Amniotic stem cell (primary cell): ENCODE measurements around the gene DYNC1H1.
"Not testable (repeated sequence)": the region's sequence is repeated elsewhere in the genome, so short reads cannot be mapped to it uniquely, and the experiment has no call there.

ENCODE experiments used
- DNase-seq: peaks from one replicate; lab custom pipeline; 2025; lab: John Stamatoyannopoulos, UW

DYNC1H1 gene

DNA sequence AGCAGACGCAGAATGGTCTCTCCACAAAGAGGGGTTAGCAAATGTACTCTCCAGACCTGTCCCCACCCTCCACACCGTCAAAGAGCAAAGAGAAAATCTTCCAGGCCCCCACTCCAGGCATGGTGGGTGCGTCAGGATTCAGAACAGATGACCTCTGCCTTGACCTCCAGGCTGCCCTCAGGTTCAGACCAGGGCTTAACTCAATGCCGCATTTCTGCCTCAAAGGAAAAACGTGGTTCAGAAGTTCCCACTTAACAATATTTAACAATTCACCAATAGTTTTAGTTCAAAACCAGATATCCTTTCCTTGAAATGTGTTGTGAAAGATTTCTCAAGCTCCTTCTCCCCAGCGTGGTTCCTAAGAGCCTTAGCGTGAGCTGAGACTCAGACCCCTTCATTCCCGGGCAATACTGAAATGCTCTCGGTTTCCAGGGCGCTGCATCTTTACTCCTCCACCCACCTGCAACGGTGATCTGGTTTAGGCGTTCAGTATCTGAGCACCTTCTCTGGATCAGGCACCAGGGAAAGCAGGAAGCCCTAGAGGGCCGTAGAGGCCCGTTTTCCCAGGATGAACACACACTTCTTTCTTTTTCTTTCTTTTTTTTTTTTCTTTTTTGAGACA, 99.5 kb downstream of the DYNC1H1 start:
- DNase-seq: no peak

DNA sequence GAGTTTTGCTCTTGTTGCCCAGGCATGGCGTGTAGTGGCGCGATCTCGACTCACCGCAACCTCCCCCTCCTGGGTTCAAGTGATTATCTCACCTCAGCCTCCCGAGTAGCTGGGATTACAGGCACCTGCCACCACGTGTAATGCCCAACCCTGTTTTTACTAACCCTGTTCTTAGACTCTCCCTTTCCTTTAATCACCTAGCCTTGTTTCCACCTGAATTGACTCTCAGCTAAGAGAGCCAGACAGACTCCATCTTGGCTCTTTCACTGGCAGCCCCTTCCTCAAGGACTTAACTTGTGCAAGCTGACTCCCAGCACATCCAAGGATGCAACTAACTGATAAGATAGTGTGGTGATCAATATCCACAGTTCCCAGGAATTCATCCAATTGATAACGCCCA, 100.2 kb downstream of the DYNC1H1 start:
- DNase-seq: not testable (repeated sequence)

DNA sequence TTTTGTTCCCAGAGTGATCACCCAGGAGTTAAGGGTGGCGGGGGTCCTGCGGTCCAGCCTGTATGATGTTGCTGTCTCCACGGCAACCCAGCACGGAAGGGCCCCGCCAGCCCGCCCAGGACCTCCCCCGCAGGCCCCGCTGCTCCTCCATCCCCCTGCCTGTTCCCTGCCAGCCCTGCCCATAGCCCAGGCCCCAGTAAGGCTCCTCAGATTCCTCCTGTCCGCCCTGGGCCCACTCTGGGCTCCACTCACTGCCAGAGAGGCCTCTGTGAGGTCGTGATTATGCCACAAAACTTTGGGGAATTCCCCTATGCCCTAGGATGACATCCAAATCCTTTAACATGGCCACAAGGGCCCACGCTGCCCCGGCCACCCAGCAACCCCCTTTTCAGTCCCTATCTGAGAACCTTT, 101.7 kb downstream of the DYNC1H1 start:
- DNase-seq: no peak

DNA sequence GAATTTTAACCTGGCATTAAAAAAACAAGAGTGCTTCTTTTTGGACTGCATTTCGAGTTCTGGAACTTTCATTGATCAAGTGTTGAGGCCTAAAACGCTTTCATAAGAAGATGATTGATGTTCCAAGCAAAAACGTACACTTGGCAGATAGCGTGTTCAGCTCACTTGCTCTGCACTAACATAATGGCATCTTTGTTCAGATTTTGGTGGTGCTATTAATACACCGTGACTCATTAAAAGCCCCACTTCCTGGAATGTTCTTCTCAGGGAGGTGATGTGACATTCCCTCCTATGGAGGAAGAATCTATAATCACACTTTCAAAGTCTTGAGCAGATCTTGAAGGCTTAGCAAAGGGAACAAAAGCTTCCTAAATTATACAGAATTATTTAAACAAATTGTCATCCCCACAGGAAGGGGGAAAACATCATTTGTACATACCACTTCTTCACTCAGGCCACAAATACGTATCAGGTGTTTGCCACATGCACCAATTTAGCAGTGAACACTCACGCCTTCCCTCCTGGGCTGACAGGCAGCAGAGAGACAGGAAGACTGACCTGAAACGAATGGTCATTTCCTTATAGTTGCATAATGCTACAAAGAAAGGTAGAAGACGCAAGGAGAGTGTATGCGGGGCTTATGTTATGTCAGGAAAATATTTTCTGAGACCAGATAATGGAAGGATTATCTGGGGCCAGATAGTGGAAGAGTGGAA, 107.1 kb downstream of the DYNC1H1 start:
- DNase-seq: no peak

DNA sequence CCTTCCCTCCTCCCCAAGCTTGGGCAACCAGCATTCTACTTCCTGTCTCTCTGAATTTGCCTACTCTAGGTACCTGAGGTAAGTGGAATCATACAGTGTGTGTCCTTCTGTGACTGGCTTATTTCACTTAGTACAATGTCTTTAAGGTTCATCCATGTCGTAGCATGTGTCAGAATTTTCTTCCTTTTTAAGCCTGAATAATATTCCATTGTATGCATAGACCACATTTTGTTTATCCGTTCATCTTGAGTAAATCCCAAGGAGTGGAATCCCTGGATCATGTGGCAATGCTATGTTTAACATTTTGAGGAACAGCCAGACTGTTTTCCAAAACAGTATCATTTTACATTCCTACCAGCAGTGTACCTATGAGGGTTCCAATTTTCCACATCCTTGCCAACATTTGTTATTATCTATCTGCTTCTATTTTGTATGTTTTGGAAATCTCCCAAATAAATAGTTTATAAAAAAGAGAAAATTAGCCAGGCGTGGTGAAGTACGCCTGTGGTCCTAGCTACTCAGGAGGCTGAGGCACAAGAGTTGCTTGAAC, 110.1 kb downstream of the DYNC1H1 start:
- no peak for DNase-seq

DNA sequence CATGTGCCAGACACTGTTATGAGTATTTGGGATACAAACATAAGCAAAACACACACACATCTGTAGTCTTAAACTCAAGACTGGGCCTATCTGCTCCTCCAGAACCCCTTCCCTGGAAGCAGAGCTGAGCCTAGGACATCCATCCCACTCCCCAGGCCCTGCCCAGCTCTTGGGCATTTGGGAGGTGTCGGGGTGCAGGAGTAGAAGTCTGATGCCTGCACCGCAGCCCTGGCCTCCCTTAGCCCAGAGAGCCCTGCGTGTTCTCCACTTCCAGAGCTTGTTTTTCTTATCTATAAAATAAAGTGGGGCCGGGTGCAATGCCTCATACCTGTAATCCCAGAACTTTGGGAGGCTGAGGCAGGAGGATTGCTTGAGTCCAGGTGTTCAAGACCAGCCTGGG, 110.8 kb downstream of the DYNC1H1 start:
- DNase-seq: no peak

DNA sequence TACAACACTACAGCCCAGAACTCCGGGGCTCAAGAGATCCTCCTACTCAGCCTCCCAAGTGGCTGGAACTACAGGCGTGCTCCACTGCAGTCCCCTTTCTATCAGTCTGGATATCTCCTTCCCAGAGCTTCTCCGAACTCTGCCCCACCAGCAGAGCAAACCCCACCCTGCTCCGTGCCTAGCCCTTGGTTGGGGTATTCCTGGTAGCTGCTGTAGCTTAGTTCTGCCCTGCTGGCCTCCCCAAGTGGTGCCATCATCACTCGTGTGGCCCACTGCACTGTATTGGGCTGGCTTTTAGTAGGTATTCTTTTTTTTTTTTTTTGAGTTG, 113.0 kb downstream of the DYNC1H1 start:
- no peak for DNase-seq

DNA sequence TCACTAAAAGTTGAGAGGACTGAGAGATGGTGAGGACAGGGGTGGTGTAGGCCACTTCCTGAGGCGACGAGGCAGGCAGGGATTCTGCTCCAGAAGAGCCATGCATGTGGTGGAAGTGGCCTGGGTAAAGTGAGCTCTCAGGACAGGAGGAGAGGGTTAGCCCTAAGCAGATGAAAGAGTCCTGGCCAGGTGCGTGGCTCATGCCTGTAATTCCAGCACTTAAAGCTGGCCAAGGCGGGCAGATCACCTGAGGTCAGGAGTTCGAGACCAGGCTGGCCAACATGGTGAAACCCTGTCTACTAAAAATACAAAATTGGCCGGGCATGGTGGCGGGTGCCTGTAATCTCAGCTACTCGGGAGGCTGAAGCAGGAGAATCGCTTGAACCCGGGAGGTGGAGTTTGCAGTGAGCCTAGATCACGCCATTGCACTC, 114.0 kb downstream of the DYNC1H1 start:
- DNase-seq: not testable (repeated sequence)

DNA sequence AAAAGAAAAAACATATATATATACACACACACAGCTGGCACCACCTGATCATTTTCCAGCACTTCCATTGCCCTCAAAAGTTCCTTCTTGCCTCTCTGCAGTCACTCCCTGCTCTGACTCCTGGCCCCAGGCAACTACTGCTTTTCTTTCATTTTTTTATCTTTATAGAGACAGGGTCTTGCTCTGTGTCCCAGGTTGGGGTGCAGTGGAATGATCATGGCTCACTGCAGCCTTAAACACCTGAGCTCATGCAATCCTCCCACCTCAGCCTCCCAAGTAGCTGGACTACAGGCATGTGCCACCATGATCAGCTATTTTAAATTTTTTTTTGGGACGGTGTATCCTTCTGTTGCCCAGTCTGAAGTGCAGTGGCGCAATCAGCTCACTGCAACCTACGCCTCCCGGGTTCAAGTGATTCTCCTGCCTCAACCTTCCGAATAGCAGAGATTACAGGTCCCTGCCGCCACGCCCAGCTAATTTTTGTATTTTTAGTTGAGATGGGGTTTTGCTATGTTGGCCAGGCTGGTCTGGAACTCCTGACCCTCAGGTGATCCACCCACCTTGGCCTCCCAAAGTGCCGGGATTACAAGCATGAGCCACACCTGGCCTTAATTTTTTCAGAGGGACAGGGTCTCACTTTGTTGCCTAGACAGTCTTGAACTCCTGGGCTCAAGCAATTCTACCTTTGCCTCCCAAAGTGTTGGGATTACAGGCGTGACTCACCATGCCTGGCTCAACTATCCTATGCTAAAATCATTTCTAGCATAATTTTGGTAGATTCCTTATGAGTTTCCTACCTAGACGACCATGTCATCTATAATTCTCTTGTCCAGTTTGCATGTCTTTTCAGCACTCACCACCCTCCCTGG, 114.7 kb downstream of the DYNC1H1 start:
- DNase-seq: no peak

DNA sequence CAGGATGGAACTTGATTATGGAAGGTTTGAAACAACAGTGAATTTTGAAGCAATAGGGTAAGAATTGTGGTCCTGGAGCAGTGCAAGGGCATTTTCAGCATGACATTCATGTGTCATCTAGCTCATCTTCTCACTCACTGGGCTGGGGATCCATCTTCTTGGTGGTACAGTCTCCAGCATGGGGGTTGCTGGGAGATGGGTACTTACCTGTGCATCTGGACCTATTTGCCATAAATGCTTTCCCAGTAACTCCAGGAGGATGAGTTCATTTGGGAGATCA, 115.3 kb downstream of the DYNC1H1 start:
- no peak for DNase-seq

DNA sequence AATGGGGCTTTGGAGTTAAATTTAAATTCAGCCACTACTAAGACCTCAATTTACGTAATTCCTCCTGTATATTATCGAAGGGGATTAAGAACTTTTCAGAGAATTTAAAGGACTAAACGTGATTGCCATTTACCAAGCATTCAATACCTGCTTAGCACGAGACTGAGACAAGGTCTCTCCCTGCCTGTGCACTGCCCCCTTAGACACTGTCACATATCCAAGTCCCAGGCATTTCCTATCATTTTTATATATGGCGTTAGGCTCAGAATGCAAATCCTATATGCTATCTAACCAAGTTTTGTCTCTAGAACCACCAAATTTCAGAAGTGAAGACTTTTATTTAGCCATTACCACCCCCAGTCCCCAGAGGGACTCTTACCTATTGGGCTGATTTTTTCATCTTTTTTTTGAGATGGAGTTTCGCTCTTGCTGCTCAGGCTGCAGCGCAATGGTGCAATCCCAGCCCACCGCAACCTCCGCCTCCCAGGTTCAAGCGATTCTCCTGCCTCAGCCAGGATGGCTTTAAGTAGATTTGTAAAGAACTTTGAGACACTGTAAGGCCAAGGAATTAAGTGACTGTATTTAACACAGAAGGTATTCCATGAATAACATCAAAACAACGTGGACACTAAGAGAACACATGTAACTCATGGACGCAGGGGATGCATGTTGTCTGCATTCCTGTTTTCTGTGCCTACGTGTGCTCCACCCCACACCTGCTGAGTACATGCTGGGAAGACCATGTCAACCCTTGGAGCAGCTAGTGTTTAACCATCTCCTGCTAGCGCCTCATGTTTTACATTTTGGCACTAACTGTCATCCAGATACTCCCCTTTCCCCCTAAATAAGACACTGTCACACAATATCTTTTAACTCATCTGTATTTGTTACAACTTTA, 116.1 kb downstream of the DYNC1H1 start:
- DNase-seq: no peak

DNA sequence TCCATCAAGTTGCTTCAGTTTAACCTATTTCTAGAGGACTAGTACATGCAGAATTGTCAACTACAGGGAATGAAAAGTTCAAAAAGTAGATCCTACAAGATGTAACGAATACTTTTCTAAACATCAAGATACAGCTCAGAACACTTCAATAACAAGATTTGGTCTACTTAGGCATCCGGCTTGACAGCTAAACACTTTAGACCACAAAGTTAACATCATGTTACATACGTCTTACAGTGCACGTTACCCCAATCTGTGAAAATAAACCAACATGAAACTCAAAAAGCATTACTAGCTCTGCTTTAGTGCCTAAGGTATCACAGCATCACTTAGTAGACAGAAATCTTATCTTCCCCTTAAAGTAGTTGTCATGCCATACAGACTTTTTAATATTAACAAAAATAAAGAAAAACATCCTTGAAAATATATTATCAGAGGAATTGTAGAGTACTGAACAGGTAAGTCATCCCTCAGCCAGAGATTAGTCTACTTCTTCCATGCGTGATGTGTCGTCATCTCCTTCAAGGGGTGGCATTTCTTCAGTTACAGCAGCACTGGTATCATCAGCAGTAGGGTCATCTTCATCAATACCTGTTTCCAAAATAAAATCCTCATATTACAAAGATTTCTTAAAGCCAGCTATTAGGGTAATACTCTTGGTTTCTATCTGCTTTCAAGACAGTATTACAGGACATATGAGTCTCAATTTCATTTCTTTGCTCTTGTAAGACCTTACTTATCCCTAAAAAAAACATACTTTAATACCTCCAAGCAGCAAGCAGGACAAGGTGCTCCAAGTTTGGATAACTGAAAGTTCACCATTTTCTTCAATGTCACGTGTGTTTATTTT, 117.1 kb downstream of the DYNC1H1 start:
- DNase-seq: no peak

DNA sequence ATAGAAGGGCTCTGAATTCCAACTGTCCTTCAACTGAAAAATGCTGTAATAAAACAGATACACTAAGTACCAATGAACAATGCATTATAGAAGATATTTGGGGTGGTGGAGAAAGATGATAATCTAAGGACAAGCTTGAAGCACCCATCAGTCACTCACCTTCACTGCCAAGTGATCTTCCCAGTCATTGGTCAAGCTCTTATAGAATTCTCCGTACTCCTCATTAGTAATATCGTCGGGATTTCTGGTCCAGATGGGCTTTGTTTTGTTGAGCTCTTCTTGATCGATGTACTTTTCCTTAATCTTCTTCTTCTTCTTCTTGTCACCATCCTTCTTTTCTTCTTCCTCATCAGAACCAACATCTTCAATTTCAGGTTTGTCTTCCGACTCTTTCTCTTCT, 120.1 kb downstream of the DYNC1H1 start:
- DNase-seq: not testable (repeated sequence)

DNA sequence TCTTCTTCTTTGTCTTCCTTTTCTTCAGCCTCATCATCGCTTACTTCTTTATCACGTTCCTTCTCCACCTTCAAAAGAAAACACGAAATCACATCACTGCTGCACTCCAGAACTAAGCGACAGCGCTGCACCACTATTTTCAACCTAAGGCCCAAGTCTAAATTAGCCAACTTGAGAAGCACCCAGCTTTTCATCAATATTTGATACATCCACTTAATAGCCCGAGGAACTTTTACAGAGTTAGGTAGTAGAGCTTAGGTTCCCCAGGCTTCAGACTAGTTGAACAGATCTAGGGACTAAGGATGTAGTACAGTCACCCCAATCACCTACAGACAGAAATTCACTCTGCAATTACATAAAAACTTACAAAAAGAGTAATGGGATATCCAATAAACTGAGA, 120.6 kb downstream of the DYNC1H1 start:
- no peak for DNase-seq

DNA sequence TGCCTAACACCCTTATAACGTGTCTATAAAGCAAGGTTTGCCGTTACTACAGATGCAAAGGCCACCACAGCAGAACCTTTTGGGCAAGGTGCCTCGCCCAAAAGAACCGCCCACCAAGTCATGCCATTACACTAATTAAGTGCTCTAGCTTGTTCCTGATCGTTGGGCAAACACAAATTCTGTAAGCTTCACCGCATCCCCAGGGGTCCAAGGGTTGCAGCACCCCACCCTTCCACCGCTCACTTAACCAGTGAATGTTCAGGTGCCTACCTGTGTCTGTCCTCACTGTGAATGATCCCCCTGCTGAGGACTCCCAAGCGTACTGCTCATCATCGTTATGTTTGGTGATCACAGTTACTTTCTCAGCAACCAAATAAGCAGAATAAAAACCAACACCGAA, 121.1 kb downstream of the DYNC1H1 start:
- no peak for DNase-seq

DNA sequence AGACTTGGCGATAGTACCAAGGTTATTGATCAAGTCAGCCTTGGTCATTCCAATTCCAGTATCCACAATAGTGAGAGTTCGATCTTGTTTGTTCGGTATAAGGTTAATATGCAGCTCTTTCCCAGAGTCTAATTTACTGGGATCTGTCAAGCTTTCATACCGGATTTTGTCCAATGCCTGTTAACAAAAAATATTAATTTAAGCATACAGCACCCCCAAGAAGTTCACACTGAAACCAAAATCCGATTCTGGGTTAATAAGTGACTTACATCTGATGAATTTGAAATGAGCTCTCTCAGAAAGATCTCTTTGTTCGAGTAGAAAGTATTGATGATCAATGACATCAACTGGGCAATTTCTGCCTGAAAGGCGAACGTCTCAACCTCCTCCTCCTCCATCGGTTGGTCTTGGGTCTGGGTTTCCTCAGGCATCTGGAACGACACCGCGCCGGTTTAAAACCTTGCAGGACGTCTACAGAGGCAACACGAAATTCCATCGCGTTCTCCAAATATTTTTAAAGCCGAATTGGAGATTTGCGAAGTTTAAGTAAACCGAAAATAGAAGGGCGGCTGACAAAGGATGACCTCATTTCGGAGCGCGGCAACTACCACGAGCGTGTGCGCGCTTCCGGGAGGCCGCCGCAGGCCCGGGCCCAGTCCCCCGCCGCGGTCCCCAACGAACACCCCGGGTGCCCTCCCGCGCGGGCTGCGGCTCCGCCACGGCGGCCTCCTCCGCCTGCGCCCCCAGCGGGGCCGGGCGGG, 121.8 kb downstream of the DYNC1H1 start:
- peak; percentile 66 for DNase-seq

DNA sequence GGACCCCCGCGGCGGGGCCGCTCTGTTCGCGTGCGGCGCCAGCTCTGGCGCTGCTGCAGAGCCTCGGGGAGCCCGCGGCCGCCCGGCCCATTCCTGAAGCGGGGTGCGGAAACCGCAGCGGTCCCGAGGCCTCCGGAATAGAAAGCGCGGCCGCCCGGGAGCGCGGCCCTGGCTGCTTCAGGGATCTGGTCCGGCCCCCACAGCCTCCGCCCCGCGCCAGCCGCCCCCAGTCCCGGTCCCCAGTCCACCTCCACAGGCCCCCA, 122.3 kb downstream of the DYNC1H1 start:
- DNase-seq: no peak

DNA sequence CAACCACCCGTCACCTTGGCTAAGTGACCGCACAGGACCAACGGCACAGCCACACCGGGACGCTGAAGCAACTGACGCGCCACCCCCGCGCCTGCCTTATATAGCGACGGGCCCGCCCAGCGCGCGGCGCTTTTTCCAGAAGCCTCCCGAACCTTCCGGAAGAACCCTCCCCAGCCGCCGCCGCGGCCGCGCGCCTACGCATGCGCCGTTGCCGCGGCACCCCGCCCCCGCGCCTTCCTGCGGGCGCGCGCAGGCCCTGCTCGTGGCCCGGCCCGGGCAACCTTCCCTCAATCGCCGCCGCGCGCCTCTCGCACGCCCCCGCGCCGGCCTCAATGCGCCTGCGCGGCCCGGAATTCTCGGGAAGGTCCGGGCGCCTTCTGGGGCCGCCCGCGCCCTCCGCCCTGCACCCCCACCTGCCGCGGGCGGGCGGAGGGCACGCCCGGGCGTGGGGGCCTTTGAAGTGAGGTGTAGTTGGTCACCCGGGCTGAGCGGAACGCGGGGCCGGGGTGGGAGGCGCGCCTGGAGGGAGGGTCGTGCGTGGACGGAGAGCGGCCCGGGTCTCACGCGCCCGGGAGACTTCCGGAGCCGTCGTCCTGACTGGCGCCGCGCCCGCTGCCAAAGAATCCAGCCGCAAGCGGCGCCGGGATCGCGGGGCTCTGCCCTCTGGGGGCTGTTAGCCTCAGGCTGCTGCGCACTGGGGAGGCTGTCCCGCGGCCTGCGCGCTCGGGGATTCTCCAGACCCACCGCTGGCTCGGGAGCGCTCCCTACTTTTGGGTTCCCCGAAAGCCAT, 122.8 kb downstream of the DYNC1H1 start, which contains the start of gene HSP90AA1:
Gene HSP90AA1, minus strand, starts transcription at position 73 of the 790 bp plus-strand sequence. CDS start 666 bp downstream, outside the sequence.
- peak; percentile 79 for DNase-seq

DNA sequence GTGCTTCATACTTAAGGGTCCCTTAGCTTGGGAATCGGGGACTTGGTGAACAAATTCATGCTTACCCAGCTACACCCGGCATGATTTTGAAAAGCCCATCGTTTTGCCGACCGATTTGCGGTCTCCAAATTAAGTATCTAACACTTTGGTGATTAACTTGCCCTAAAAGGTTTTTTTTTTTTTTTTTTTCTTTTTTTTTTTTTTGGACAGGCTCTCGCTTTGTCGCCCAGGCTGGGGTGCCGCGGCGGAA, 123.3 kb downstream of the DYNC1H1 start:
- no peak for DNase-seq
